DMS53 treated with DMSO at 0.1 percent for 48 hours (cell line): ENCODE results near the gene SMTNL2.
"Not testable (repeated sequence)": the region's sequence is repeated elsewhere in the genome, so short reads cannot be mapped to it uniquely, and the experiment has no call there.

Experiments used
- DNase-seq: peaks from one replicate; lab custom pipeline; 2025; ENCODE audit not compliant: unreplicated experiment; lab: John Stamatoyannopoulos, UW

SMTNL2 gene

GRCh38 chr17:4600563-4600962 is 16.2 kb downstream of the SMTNL2 start:
- no peak for DNase-seq

- no peak for DNase-seq
Observed at GRCh38 chr17:4601326-4601725, 17.0 kb downstream of the SMTNL2 start.

GRCh38 chr17:4602041-4602440 is 17.7 kb downstream of the SMTNL2 start:
- DNase-seq, result no peak

GRCh38 chr17:4604111-4604644 is 19.8 kb downstream of the SMTNL2 start:
- DNase-seq, result no peak

GRCh38 chr17:4604736-4605135 is 20.4 kb downstream of the SMTNL2 start:
- not testable (repeated sequence) for DNase-seq

GRCh38 chr17:4605826-4606225 is 21.5 kb downstream of the SMTNL2 start:
- DNase-seq, result no peak

- no peak for DNase-seq
Observed at GRCh38 chr17:4607261-4607741, 23.0 kb downstream of the SMTNL2 start.

GRCh38 chr17:4607773-4608187 is 23.5 kb downstream of the SMTNL2 start:
- no peak for DNase-seq

- DNase-seq, result no peak
Observed at GRCh38 chr17:4609761-4610160, 25.4 kb downstream of the SMTNL2 start.

- DNase-seq, result no peak
Observed at GRCh38 chr17:4610162-4610561, 25.8 kb downstream of the SMTNL2 start.

GRCh38 chr17:4610656-4611055 is 26.3 kb downstream of the SMTNL2 start:
- no peak for DNase-seq

- DNase-seq, result no peak
Observed at GRCh38 chr17:4616476-4616875, 32.1 kb downstream of the SMTNL2 start.

GRCh38 chr17:4617090-4617489 is 32.8 kb downstream of the SMTNL2 start:
- no peak for DNase-seq

GRCh38 chr17:4617590-4618351 is 33.4 kb downstream of the SMTNL2 start:
- DNase-seq, result no peak

GRCh38 chr17:4620531-4621101 is 36.3 kb downstream of the SMTNL2 start:
- DNase-seq, result no peak

- no peak for DNase-seq
Observed at GRCh38 chr17:4622375-4622774, 38.0 kb downstream of the SMTNL2 start.

GRCh38 chr17:4623249-4623648 is 38.9 kb downstream of the SMTNL2 start:
- DNase-seq, result no peak

- not testable (repeated sequence) for DNase-seq
Observed at GRCh38 chr17:4624451-4624911, 40.2 kb downstream of the SMTNL2 start.

GRCh38 chr17:4625181-4625617 is 40.9 kb downstream of the SMTNL2 start:
- DNase-seq, result no peak

- DNase-seq, result no peak
Observed at GRCh38 chr17:4626734-4627256, 42.5 kb downstream of the SMTNL2 start.

GRCh38 chr17:4631431-4631830 is 47.1 kb downstream of the SMTNL2 start:
- DNase-seq, result no peak
